Immature natural killer cell (primary cell): ENCODE measurements around the gene SLC29A1. TPM values are rescaled to one million over a fixed set of nuclear protein-coding genes. Genes with fewer than 3 reads are reported as not detected.
A peak's percentile ranks its signal among the peaks of the same experiment; 100 is the strongest.

ENCODE experiments used
- DNase-seq, 3 donors: peaks; one replicate each; pipeline ENCODE4 v3.0.0; 2022; ENCODE audit warnings: mixed read lengths in 1 of 3
- H3K27ac Mint-ChIP-seq, 6 donors: one replicate each; pipeline ENCODE4 v1.8.0; 2020; ENCODE audit warnings: mixed read lengths in 6 of 6, mild to moderate bottlenecking in 5 of 6, inconsistent platforms in 4 of 6, moderate library complexity in 3 of 6
- H3K27me3 Mint-ChIP-seq, 3 donors: one replicate each; pipeline ENCODE4 v1.8.0; 2020 to 2021; ENCODE audit warnings: low read depth in 3 of 3, mild to moderate bottlenecking in 3 of 3, mixed read lengths in 3 of 3, moderate library complexity in 3 of 3, inconsistent platforms in 1 of 3
- H3K36me3 Mint-ChIP-seq, 3 donors: one replicate each; pipeline ENCODE4 v1.8.0; 2020; ENCODE audit warnings: mixed read lengths in 3 of 3, inconsistent platforms in 2 of 3, mild to moderate bottlenecking in 2 of 3
- H3K4me1 Mint-ChIP-seq, 2 donors: one replicate each; pipeline ENCODE4 v1.8.0; 2020; ENCODE audit warnings: inconsistent platforms in 2 of 2, mild to moderate bottlenecking in 2 of 2, mixed read lengths in 2 of 2, moderate library complexity in 1 of 2
- H3K4me3 Mint-ChIP-seq, 5 donors: one replicate each; pipeline ENCODE4 v1.8.0; 2020; ENCODE audit warnings: mild to moderate bottlenecking in 5 of 5, mixed read lengths in 5 of 5, inconsistent platforms in 3 of 5, moderate library complexity in 3 of 5
- H3K9me3 Mint-ChIP-seq, 6 donors: one replicate each; pipeline ENCODE4 v1.8.0; 2020; ENCODE audit warnings: mild to moderate bottlenecking in 6 of 6, mixed read lengths in 6 of 6, inconsistent platforms in 4 of 6, moderate library complexity in 3 of 6
- polyA plus RNA-seq, 3 donors: library from polyadenylated mRNA; unstranded; fragments of 300-500 nt; fragmentation: Illumina TruSeq; gene quantifications; one replicate each; pipeline ENCODE4 v1.2.3, GENCODE V29; 2021

The SLC29A1 gene
- polyA plus RNA-seq, 3 donors from 2014 or later, result 1.5 to 3.0 (median 1.8) TPM

- no peaks in the 10 kb centered on the region for H3K9me3 Mint-ChIP-seq
- H3K36me3 Mint-ChIP-seq, result peaks cover 0 to under 1% (median 0%) of the 10 kb centered on the region in 3 donors
- peaks cover 9 to 30% (median 30%) of the 10 kb centered on the region in 3 donors for H3K27me3 Mint-ChIP-seq
- no peak for DNase-seq
- H3K4me1 Mint-ChIP-seq, result peaks cover 21 to 25% of the 10 kb centered on the region in 2 donors
- no peak overlapping the region for H3K27ac Mint-ChIP-seq
- peak overlapping the region; percentile 25 to 60 (median 52) for H3K4me3 Mint-ChIP-seq
These were observed 46.0 kb downstream of the SLC29A1 start for GRCh38 chr6:44269178-44269920.

- Mint-ChIP-seq H3K27me3 (peaks cover 12 to 35% (median 28%) of the 10 kb centered on the region in 3 donors), H3K4me1 (peaks cover 19 to 22% of the 10 kb centered on the region in 2 donors), H3K27ac (no peak within 1 kb of the TSS), H3K9me3 (no peaks in the 10 kb centered on the region), H3K4me3 (peak within 1 kb of the TSS; percentile 68 to 81 (median 70)), H3K36me3 (peaks cover 0 to 4% (median 0%) of the 10 kb centered on the region in 3 donors)
- DNase-seq, result no peak
These were observed 46.6 kb downstream of the SLC29A1 start, which contains the start of gene TMEM151B for GRCh38 chr6:44269921-44270525. Gene TMEM151B (plus strand): TSS chr6:44270450. CDS start chr6:44270743, 293 bp downstream.

GRCh38 chr6:44270526-44271405 lies 47.4 kb downstream of the SLC29A1 start:
- peaks cover 12 to 35% (median 23%) of the 10 kb centered on the region in 3 donors for H3K27me3 Mint-ChIP-seq
- peak overlapping the region; percentile 68 to 81 (median 70) for H3K4me3 Mint-ChIP-seq
- no peak overlapping the region for H3K27ac Mint-ChIP-seq
- H3K9me3 Mint-ChIP-seq, result no peaks in the 10 kb centered on the region
- H3K36me3 Mint-ChIP-seq, result peaks cover 0 to 4% (median 0%) of the 10 kb centered on the region in 3 donors
- peaks cover 18 to 22% of the 10 kb centered on the region in 2 donors for H3K4me1 Mint-ChIP-seq
- no peak for DNase-seq

GRCh38 chr6:44271406-44271723 lies 48.0 kb downstream of the SLC29A1 start:
- H3K4me1 Mint-ChIP-seq, result peaks cover 13 to 19% of the 10 kb centered on the region in 2 donors
- no peak for DNase-seq
- H3K36me3 Mint-ChIP-seq, result peaks cover 0 to 4% (median 0%) of the 10 kb centered on the region in 3 donors
- peak overlapping the region in 1 of 6 donors; percentile 50 for H3K27ac Mint-ChIP-seq
- no peaks in the 10 kb centered on the region for H3K9me3 Mint-ChIP-seq
- peaks cover 12 to 35% (median 23%) of the 10 kb centered on the region in 3 donors for H3K27me3 Mint-ChIP-seq
- H3K4me3 Mint-ChIP-seq, result peak overlapping the region; percentile 68 to 81 (median 70)

- Mint-ChIP-seq H3K27ac (no peak overlapping the region), H3K4me3 (peak overlapping the region in 1 of 5 donors; percentile 44), H3K36me3 (peaks cover 0 to 4% (median 0%) of the 10 kb centered on the region in 3 donors), H3K9me3 (no peaks in the 10 kb centered on the region), H3K4me1 (peaks cover 13 to 14% of the 10 kb centered on the region in 2 donors), H3K27me3 (peaks cover 15 to 32% (median 25%) of the 10 kb centered on the region in 3 donors)
- DNase-seq, result no peak
These were observed 48.5 kb downstream of the SLC29A1 start for GRCh38 chr6:44271914-44272313.

GRCh38 chr6:44272529-44272928 lies 49.1 kb downstream of the SLC29A1 start:
- peaks cover 13 to 14% of the 10 kb centered on the region in 2 donors for H3K4me1 Mint-ChIP-seq
- peaks cover 0 to 4% (median 0%) of the 10 kb centered on the region in 3 donors for H3K36me3 Mint-ChIP-seq
- H3K27ac Mint-ChIP-seq, result no peak overlapping the region
- no peaks in the 10 kb centered on the region for H3K9me3 Mint-ChIP-seq
- no peak for DNase-seq
- peaks cover 15 to 38% (median 25%) of the 10 kb centered on the region in 3 donors for H3K27me3 Mint-ChIP-seq
- peak overlapping the region in 3 of 5 donors; percentile 15 to 37 (median 30) for H3K4me3 Mint-ChIP-seq

GRCh38 chr6:44272999-44273566 lies 49.7 kb downstream of the SLC29A1 start:
- no peak overlapping the region for H3K27ac Mint-ChIP-seq
- no peak for DNase-seq
- H3K36me3 Mint-ChIP-seq, result peaks cover 0 to 4% (median 0%) of the 10 kb centered on the region in 3 donors
- H3K9me3 Mint-ChIP-seq, result no peaks in the 10 kb centered on the region
- H3K4me3 Mint-ChIP-seq, result peak overlapping the region in 1 of 5 donors; percentile 46
- peaks cover 15 to 42% (median 25%) of the 10 kb centered on the region in 3 donors for H3K27me3 Mint-ChIP-seq
- H3K4me1 Mint-ChIP-seq, result peaks cover 12 to 13% of the 10 kb centered on the region in 2 donors

GRCh38 chr6:44273617-44274016 lies 50.2 kb downstream of the SLC29A1 start:
- Mint-ChIP-seq H3K4me1 (peaks cover 12 to 13% of the 10 kb centered on the region in 2 donors), H3K9me3 (no peaks in the 10 kb centered on the region), H3K27me3 (peaks cover 17 to 43% (median 25%) of the 10 kb centered on the region in 3 donors)

GRCh38 chr6:44275271-44275748 lies 51.9 kb downstream of the SLC29A1 start:
- peaks cover 5 to 13% of the 10 kb centered on the region in 2 donors for H3K4me1 Mint-ChIP-seq
- DNase-seq, result no peak
- H3K4me3 Mint-ChIP-seq, result no peak overlapping the region
- H3K27me3 Mint-ChIP-seq, result peaks cover 22 to 46% (median 25%) of the 10 kb centered on the region in 3 donors
- H3K27ac Mint-ChIP-seq, result no peak overlapping the region
- peaks cover 0 to 4% (median 0%) of the 10 kb centered on the region in 3 donors for H3K36me3 Mint-ChIP-seq
- H3K9me3 Mint-ChIP-seq, result no peaks in the 10 kb centered on the region

More at GRCh38 chr6:44273617-44274016, 50.2 kb downstream of the SLC29A1 start:
- H3K27ac Mint-ChIP-seq, result no peak overlapping the region
- DNase-seq, result no peak
- H3K4me3 Mint-ChIP-seq, result peak overlapping the region in 1 of 5 donors; percentile 46
- peaks cover 0 to 4% (median 0%) of the 10 kb centered on the region in 3 donors for H3K36me3 Mint-ChIP-seq

- Mint-ChIP-seq H3K36me3 (peaks cover 0 to 4% (median 0%) of the 10 kb centered on the region in 3 donors), H3K27ac (no peak overlapping the region), H3K27me3 (peaks cover 21 to 49% (median 26%) of the 10 kb centered on the region in 3 donors), H3K4me1 (peaks cover 4 to 12% of the 10 kb centered on the region in 2 donors), H3K9me3 (no peaks in the 10 kb centered on the region), H3K4me3 (no peak overlapping the region)
- no peak for DNase-seq
These were observed 52.6 kb downstream of the SLC29A1 start for GRCh38 chr6:44275749-44276648.

- H3K27me3 Mint-ChIP-seq, result peaks cover 15 to 42% (median 19%) of the 10 kb centered on the region in 3 donors
- peaks cover 0 to 4% (median 0%) of the 10 kb centered on the region in 3 donors for H3K36me3 Mint-ChIP-seq
- H3K9me3 Mint-ChIP-seq, result no peaks in the 10 kb centered on the region
- H3K4me1 Mint-ChIP-seq, result peaks cover 2 to 6% of the 10 kb centered on the region in 2 donors
- H3K27ac Mint-ChIP-seq, result no peak overlapping the region
- H3K4me3 Mint-ChIP-seq, result peak overlapping the region in 2 of 5 donors; percentile 8 to 13
- DNase-seq, result no peak
These were observed 53.6 kb downstream of the SLC29A1 start for GRCh38 chr6:44276667-44277640.
